H1 (cell line): ENCODE results near the gene BCL11A. TPM values are rescaled to one million over a fixed set of nuclear protein-coding genes. Genes with fewer than 3 reads are reported as not detected.

Experiments
- CTCF ChIA-PET: fragments of 300-600 bp; sonication (Branson Sonifier 250); formaldehyde crosslinking; loops from one replicate; lab custom pipeline; 2021; ENCODE audit not compliant: partially characterized antibody; lab: Charles Lee
- POLR2A ChIA-PET: fragments of 300-600 bp; sonication (Branson Sonifier 250); formaldehyde crosslinking; loops from one replicate; lab custom pipeline; 2021; ENCODE audit warnings: inconsistent platforms; ENCODE audit not compliant: partially characterized antibody; lab: Charles Lee
- DNase-seq, 2 experiments: peaks; one replicate each; pipeline versions ENCODE4 v3.0.0 to v3.0.0-alpha.2; 2010 to 2022; ENCODE audit warnings: low spot score in 2 of 2, low read depth in 1 of 2, mixed read lengths in 1 of 2
- FAIRE-seq: peaks from 2 replicates; lab custom pipeline; 2011; peaks lifted over from hg19 to GRCh38; lab: Jason Lieb, UNC
- H2AFZ ChIP-seq: 2 replicates; pipeline ENCODE4 v1.8.1; 2012; ENCODE audit warnings: low read length, inconsistent platforms
- H2AK5ac ChIP-seq: 2 replicates; pipeline ENCODE4 v1.6.1; 2013; ENCODE audit warnings: low read depth, low read length
- H2BK120ac ChIP-seq: replicated peaks from 2 replicates; pipeline ENCODE3; 2013; ENCODE audit warnings: low read depth, low read length, inconsistent platforms
- H2BK12ac ChIP-seq: 2 replicates; pipeline ENCODE4 v1.6.1; 2013; ENCODE audit warnings: low read depth, low read length
- H2BK15ac ChIP-seq: 2 replicates; pipeline ENCODE4 v1.6.1; 2013; ENCODE audit warnings: low read length
- H2BK20ac ChIP-seq: 2 replicates; pipeline ENCODE4 v1.6.1; 2013; ENCODE audit warnings: low read length
- H2BK5ac ChIP-seq: 2 replicates; pipeline ENCODE4 v1.6.1; 2013; ENCODE audit warnings: low read depth, low read length
- H3K14ac ChIP-seq: 2 replicates; pipeline ENCODE4 v1.6.1; 2013; ENCODE audit warnings: inconsistent platforms; ENCODE audit not compliant: insufficient read length
- H3K18ac ChIP-seq: 2 replicates; pipeline ENCODE4 v1.6.1; 2013; ENCODE audit warnings: low read length; ENCODE audit errors: extremely low read depth
- H3K23ac ChIP-seq: 2 replicates; pipeline ENCODE4 v1.6.1; 2013; ENCODE audit warnings: inconsistent platforms; ENCODE audit not compliant: insufficient read length
- H3K23me2 ChIP-seq: 2 replicates; pipeline ENCODE4 v1.6.1; 2013; ENCODE audit warnings: low read depth, low read length
- H3K27ac ChIP-seq: 2 replicates; pipeline ENCODE4 v1.6.1; 2011; ENCODE audit warnings: low read depth, low read length, inconsistent platforms
- H3K27me3 ChIP-seq, 4 experiments: replicated peaks in 1 of 4; 1 replicate in 1 of 4; 2 replicates in 3 of 4; pipeline versions ENCODE4 v1.6.1 to v1.8.1; 2011 to 2013; ENCODE audit warnings: low read length in 3 of 4, mild to moderate bottlenecking in 3 of 4, inconsistent platforms in 2 of 4, mixed read lengths in 2 of 4, moderate library complexity in 1 of 4; ENCODE audit not compliant: control insufficient read depth in 3 of 4, insufficient read depth in 3 of 4; ENCODE audit errors: extremely low read depth in 1 of 4
- H3K36me3 ChIP-seq, 4 experiments: 2 replicates each; pipeline versions ENCODE4 v1.6.1 to v1.8.1; 2011 to 2013; ENCODE audit warnings: mild to moderate bottlenecking in 4 of 4, low read length in 3 of 4, moderate library complexity in 2 of 4, control low read depth in 1 of 4, inconsistent platforms in 1 of 4; ENCODE audit not compliant: insufficient read depth in 4 of 4, control insufficient read depth in 2 of 4
- H3K4ac ChIP-seq: replicated peaks from 2 replicates; pipeline ENCODE3; 2013; ENCODE audit warnings: low read length, low read depth, mixed read lengths, inconsistent platforms; ENCODE audit not compliant: insufficient read length
- H3K4me1 ChIP-seq, 4 experiments: replicated peaks in 1 of 4; 1 replicate in 1 of 4; 2 replicates in 3 of 4; pipeline versions ENCODE4 v1.6.1 to v1.8.1; 2011 to 2013; ENCODE audit warnings: low read length in 3 of 4, inconsistent platforms in 2 of 4, mixed read lengths in 1 of 4; ENCODE audit not compliant: insufficient read depth in 4 of 4, control insufficient read depth in 3 of 4
- H3K4me2 ChIP-seq, 2 experiments: 2 replicates each; pipeline versions ENCODE4 v1.6.1 to v1.8.1; 2011 to 2013; ENCODE audit warnings: low read depth in 2 of 2, low read length in 2 of 2, control low read depth in 1 of 2, inconsistent platforms in 1 of 2, mild to moderate bottlenecking in 1 of 2; ENCODE audit not compliant: insufficient read depth in 1 of 2
- H3K4me3 ChIP-seq, 4 experiments: fragments of 200-600, 300-600 bp in 1 of 4; sonication (generic), shearing (Covaris generic), sonication (Bioruptor Twin) in 1 of 4; 2 replicates each; pipeline versions ENCODE4 v1.5.1 to v1.8.1; 2011 to 2016; ENCODE audit warnings: low read length in 4 of 4, low read depth in 3 of 4, control low read depth in 2 of 4, inconsistent platforms in 2 of 4, mild to moderate bottlenecking in 2 of 4, mixed read lengths in 1 of 4, moderate library complexity in 1 of 4; ENCODE audit not compliant: insufficient read depth in 2 of 4; ENCODE audit errors: extremely low read depth in 1 of 4
- H3K56ac ChIP-seq: replicated peaks from 2 replicates; pipeline ENCODE3; 2013; ENCODE audit warnings: low read depth, mild to moderate bottlenecking, mixed read lengths, low read length, inconsistent platforms; ENCODE audit not compliant: insufficient read length
- H3K79me1 ChIP-seq: 2 replicates; pipeline ENCODE4 v1.6.1; 2013; ENCODE audit warnings: low read depth, low read length, control low read depth
- H3K79me2 ChIP-seq, 2 experiments: 2 replicates each; pipeline versions ENCODE4 v1.6.1 to v1.8.1; 2012 to 2013; ENCODE audit warnings: low read length in 2 of 2, mild to moderate bottlenecking in 2 of 2, inconsistent platforms in 1 of 2; ENCODE audit not compliant: insufficient read depth in 2 of 2, control insufficient read depth in 1 of 2
- H3K9ac ChIP-seq, 4 experiments: replicated peaks in 1 of 4; 1 replicate in 1 of 4; 2 replicates in 3 of 4; pipeline versions ENCODE4 v1.6.1 to v1.8.1; 2011 to 2013; ENCODE audit warnings: low read depth in 3 of 4, low read length in 3 of 4, control low read depth in 2 of 4, mild to moderate bottlenecking in 2 of 4, moderate library complexity in 2 of 4, inconsistent platforms in 1 of 4; ENCODE audit errors: extremely low read depth in 1 of 4
- H3K9me3 ChIP-seq, 2 experiments: 2 replicates each; pipeline versions ENCODE4 v1.6.1 to v1.8.1; 2012 to 2013; ENCODE audit warnings: mild to moderate bottlenecking in 2 of 2, moderate library complexity in 2 of 2, control low read depth in 1 of 2, inconsistent platforms in 1 of 2, low read depth in 1 of 2, low read length in 1 of 2, mixed read lengths in 1 of 2; ENCODE audit not compliant: insufficient read depth in 2 of 2
- H4K20me1 ChIP-seq, 2 experiments: replicated peaks in 1 of 2; 2 replicates each; pipeline versions ENCODE3 to v1.8.1; 2011 to 2013; ENCODE audit warnings: inconsistent platforms in 2 of 2, low read length in 2 of 2, mild to moderate bottlenecking in 1 of 2; ENCODE audit not compliant: insufficient read depth in 2 of 2, control insufficient read depth in 1 of 2
- H4K5ac ChIP-seq: 2 replicates; pipeline ENCODE4 v1.6.1; 2013; ENCODE audit warnings: low read length, low read depth, mixed read lengths, inconsistent platforms; ENCODE audit not compliant: insufficient read length
- H4K8ac ChIP-seq: 2 replicates; pipeline ENCODE4 v1.8.0; 2013; ENCODE audit warnings: mild to moderate bottlenecking, moderate library complexity, low read length, inconsistent platforms; ENCODE audit not compliant: insufficient read depth; ENCODE audit errors: extremely low read depth
- H4K91ac ChIP-seq: replicated peaks from 2 replicates; pipeline ENCODE3; 2013; ENCODE audit warnings: low read length, mixed read lengths, inconsistent platforms; ENCODE audit not compliant: insufficient read length
- JUN ChIP-seq: IDR thresholded peaks from 2 replicates; pipeline ENCODE4 v1.6.1; 2011; ENCODE audit warnings: low read depth, mild to moderate bottlenecking, improper control_type of control experiment, low read length
- NANOG ChIP-seq: IDR thresholded peaks from 2 replicates; pipeline ENCODE4 v1.6.1; 2011; ENCODE audit warnings: low read length, low read depth, mild to moderate bottlenecking, inconsistent platforms; ENCODE audit not compliant: insufficient read depth, poor library complexity, severe bottlenecking
- NRF1 ChIP-seq: IDR thresholded peaks from 2 replicates; pipeline ENCODE4 v1.6.1; 2011; ENCODE audit warnings: mild to moderate bottlenecking, low read depth, low read length, improper control_type of control experiment
- RAD21 ChIP-seq, 2 experiments: IDR thresholded peaks in 1 of 2; conservative IDR thresholded peaks in 1 of 2; 2 replicates each; pipeline ENCODE4 v1.6.1; 2011; ENCODE audit warnings: low read depth in 2 of 2, low read length in 2 of 2, improper control_type of control experiment in 1 of 2, inconsistent platforms in 1 of 2, mild to moderate bottlenecking in 1 of 2, moderate library complexity in 1 of 2
- TAF7 ChIP-seq: optimal IDR thresholded peaks from 2 replicates; pipeline ENCODE3; 2011; ENCODE audit warnings: low read depth, mild to moderate bottlenecking, inconsistent platforms, low read length, moderate library complexity, borderline replicate concordance
- ZNF274 ChIP-seq: IDR thresholded peaks from 2 replicates; pipeline ENCODE4 v1.7.0; 2012; ENCODE audit warnings: low read length, borderline replicate concordance; ENCODE audit errors: extremely low read depth
- whole genome bisulfite sequencing, 2 experiments: shearing (Covaris generic) in 1 of 2; methylation state at CpG; one replicate each; pipeline versions ENCODE4 v1.1.6 to v1.1.7; 2013 to 2015; ENCODE audit warnings: low lambda C conversion rate in 2 of 2, mixed read lengths in 2 of 2, inconsistent platforms in 1 of 2, low coverage in 1 of 2, missing lambda C conversion rate in 1 of 2; ENCODE audit not compliant: insufficient replicate concordance in 2 of 2, insufficient coverage in 1 of 2, insufficient read length in 1 of 2; ENCODE audit errors: extremely low coverage in 1 of 2, missing lambda C conversion rate in 1 of 2; 5-methylcytosine and 5-hydroxymethylcytosine counted together
- polyA plus RNA-seq, 7 experiments: library from polyadenylated mRNA; depleted of rRNA in 3 of 7; stranded (reverse) in 5 of 7; unstranded in 2 of 7; fragments of >200 nt in 5 of 7; fragments of 200-250 nt in 2 of 7; gene quantifications; 1 replicate in 5 of 7; 2 replicates in 1 of 7; 4 replicates in 1 of 7; pipeline versions ENCODE4 v1.2.1 to v1.2.3, GENCODE V29; 2011 to 2013; ENCODE audit warnings: missing spikeins in 2 of 7, mixed read lengths in 2 of 7
- total RNA-seq: library from RNA; stranded (reverse); fragmentation: NEBNext Ultra II Directional; extraction: Animal tissue kit (Norgen Biotek cat#: 25700); gene quantifications from 2 replicates; pipeline ENCODE4 v1.2.1, GENCODE V29; 2021
- TF ChIP-seq, protein P1 (sequence below), 3 experiments: IDR thresholded peaks; 1 replicate in 2 of 3; 2 replicates in 1 of 3; pipeline versions ENCODE4 v1.5.1 to v1.6.1; 2011; ENCODE audit warnings: low read length in 3 of 3, mild to moderate bottlenecking in 3 of 3, inconsistent platforms in 2 of 3, low read depth in 1 of 3, moderate library complexity in 1 of 3; ENCODE audit not compliant: insufficient read depth in 1 of 3; ENCODE audit errors: control extremely low read depth in 1 of 3

BCL11A gene
- total and polyA plus RNA-seq, 2 of the 8 experiments (the other 6 are each of a cell fraction or from before 2014, with no cell fraction given) = 11.9 to 59.3 TPM

DNA sequence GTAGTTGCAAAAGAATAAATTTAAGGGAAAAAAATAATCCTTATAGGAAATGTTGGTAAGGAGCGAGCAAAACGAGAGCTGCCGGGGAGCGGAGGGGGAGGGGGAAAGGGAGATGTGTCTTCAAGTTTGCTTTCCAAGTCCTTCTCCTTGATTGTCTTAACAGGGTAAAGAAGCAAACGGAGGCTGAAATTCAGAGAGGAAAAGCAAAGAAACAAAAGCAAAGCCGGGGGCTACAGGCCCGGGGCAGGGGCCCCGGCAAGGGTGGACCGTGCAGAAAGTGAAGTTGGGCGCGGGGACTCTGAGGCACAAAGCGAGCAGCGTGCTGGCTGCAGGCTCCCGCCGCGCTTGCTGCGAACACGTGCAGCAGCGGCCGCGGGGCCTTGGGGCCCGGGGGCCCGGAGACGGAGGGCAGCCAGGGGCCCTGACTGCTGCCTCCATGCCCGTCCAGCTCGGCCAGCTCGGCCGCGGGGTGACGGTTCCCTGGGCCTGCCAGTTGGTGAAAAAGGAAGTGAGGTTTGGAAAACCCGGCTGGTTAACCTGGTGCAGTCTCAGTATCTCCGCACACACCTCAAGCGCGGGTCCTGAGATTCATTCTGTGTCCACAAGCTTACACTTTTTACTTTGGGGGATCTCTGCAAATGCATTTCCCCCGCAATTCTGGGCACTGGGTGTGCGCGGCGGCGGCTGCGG, 4.1 kb downstream of the BCL11A start:
- Histone ChIP-seq H4K91ac (peak overlapping the region; percentile 50), H3K79me1 (peaks cover 5% of the 10 kb centered on the region; the same call in 1 of the 2 replicates), H3K9me3 (no peaks in the 10 kb centered on the region), H2BK5ac (peak overlapping the region; percentile 97), H3K36me3 (peaks cover 16 to 21% (median 18%) of the 10 kb centered on the region in 4 experiments), H3K27me3 (no peaks in the 10 kb centered on the region), H3K9ac (peak overlapping the region in 3 of 4 experiments; percentile 80 to 84 (median 83); a peak in 6 of 7 replicates), H2BK120ac (peak overlapping the region; percentile 57), H3K4me1 (peaks cover 0 to 13% (median 7%) of the 10 kb centered on the region in 4 experiments; a peak in 4 of 7 replicates), H3K18ac (peak overlapping the region; percentile 90), H3K4ac (peak overlapping the region; percentile 44), H4K20me1 (peaks cover 7 to 17% of the 10 kb centered on the region in 2 experiments), H2AK5ac (no peak overlapping the region), H2AFZ (no peak overlapping the region), H2BK12ac (0 out of 2 replicates have a peak overlapping the region, but pooled peaks have one; percentile 65), H4K5ac (peak overlapping the region; percentile 70), H3K27ac (peak overlapping the region; percentile 74; the same call in 1 of the 2 replicates), H4K8ac (peak overlapping the region; percentile 94), H2BK15ac (no peak overlapping the region), H3K23me2 (peaks cover 19% of the 10 kb centered on the region; the same call in 1 of the 2 replicates), H3K56ac (peak overlapping the region; percentile 89), H3K79me2 (peaks cover 3 to 76% of the 10 kb centered on the region in 2 experiments; a peak in 3 of 4 replicates), H3K14ac (no peak overlapping the region), H3K4me2 (peak overlapping the region; percentile 91 to 99), H3K4me3 (peak overlapping the region; percentile 74 to 96 (median 87)), H3K23ac (no peak overlapping the region), H2BK20ac (no peak overlapping the region)
- ChIA-PET POLR2A (interaction anchor here (0.5 to 3.0 kb wide), 31 partner anchors 8 to 364 kb away, joined by 3 to 31 read pairs (median 5); no protein-coding TSS in a partner anchor), CTCF (interaction anchor here (0.6 to 2.1 kb wide), 30 partner anchors 9 to 1742 kb away, joined by 3 to 10 read pairs (median 4); no protein-coding TSS in a partner anchor)
- WGBS, 2 experiments = 1% methylated on average over 40 of the region's 40 CpGs; no CpG with 5 or more reads in 1 of the 2 experiments
- peak in 1 of 2 experiments; percentile 78 for DNase-seq
- no peak for FAIRE-seq
- TF ChIP-seq RAD21 (IDR thresholded peaks at IDR 0.05 in 1 of 2, conservative IDR thresholded peaks at IDR 0.05 in 1 of 2; ENCODE audit: low read depth in 2 of 2, low read length in 2 of 2) (no peak; a peak in 1 of 4 replicates), NRF1 (no peak), ZNF274 (no peak), NANOG (no peak), JUN (no peak), TAF7 (no peak)
- TF ChIP-seq, protein P1, sequence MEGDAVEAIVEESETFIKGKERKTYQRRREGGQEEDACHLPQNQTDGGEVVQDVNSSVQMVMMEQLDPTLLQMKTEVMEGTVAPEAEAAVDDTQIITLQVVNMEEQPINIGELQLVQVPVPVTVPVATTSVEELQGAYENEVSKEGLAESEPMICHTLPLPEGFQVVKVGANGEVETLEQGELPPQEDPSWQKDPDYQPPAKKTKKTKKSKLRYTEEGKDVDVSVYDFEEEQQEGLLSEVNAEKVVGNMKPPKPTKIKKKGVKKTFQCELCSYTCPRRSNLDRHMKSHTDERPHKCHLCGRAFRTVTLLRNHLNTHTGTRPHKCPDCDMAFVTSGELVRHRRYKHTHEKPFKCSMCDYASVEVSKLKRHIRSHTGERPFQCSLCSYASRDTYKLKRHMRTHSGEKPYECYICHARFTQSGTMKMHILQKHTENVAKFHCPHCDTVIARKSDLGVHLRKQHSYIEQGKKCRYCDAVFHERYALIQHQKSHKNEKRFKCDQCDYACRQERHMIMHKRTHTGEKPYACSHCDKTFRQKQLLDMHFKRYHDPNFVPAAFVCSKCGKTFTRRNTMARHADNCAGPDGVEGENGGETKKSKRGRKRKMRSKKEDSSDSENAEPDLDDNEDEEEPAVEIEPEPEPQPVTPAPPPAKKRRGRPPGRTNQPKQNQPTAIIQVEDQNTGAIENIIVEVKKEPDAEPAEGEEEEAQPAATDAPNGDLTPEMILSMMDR (IDR thresholded peaks at IDR 0.05; ENCODE audit: control extremely low read depth in 1 of 3, insufficient read depth in 1 of 3, low read depth in 1 of 3, low read length in 3 of 3) = no peak
